Dendritic cell treated with granulocyte-macrophage colony-stimulating factor and Interleukin-4, amounts not matched to agents 40 ng/mL and 50 ng/mL, for 4 days (primary cell): Measurements from ENCODE around the gene ATXN1.
A peak's percentile ranks its signal among the peaks of the same experiment; 100 is the strongest.

Experiments used
- H3K27ac Mint-ChIP-seq: one replicate; pipeline ENCODE4 v1.8.0; 2022; ENCODE audit warnings: mild to moderate bottlenecking, mixed read lengths
- H3K27me3 Mint-ChIP-seq: one replicate; pipeline ENCODE4 v1.8.0; 2022; ENCODE audit warnings: mild to moderate bottlenecking, mixed read lengths
- H3K36me3 Mint-ChIP-seq: one replicate; pipeline ENCODE4 v1.8.0; 2022; ENCODE audit warnings: low read depth, mixed read lengths
- H3K4me1 Mint-ChIP-seq: one replicate; pipeline ENCODE4 v1.8.0; 2022; ENCODE audit warnings: low read depth, mixed read lengths
- H3K4me3 Mint-ChIP-seq: one replicate; pipeline ENCODE4 v1.8.0; 2022; ENCODE audit warnings: mild to moderate bottlenecking, moderate library complexity, mixed read lengths
- H3K9me3 Mint-ChIP-seq: one replicate; pipeline ENCODE4 v1.8.0; 2022; ENCODE audit warnings: mixed read lengths
- intact Hi-C: fragments of 100-400 bp; cut with micrococcal nuclease; formaldehyde crosslinking; loops from one replicate; pipeline ENCODE4 v1.15.0; 2022

Gene ATXN1

GRCh38 chr6:16320533-16321340 lies 440.5 kb downstream of the ATXN1 start:
- H3K27ac Mint-ChIP-seq: peak overlapping the region; percentile 95
- H3K27me3 Mint-ChIP-seq: no peaks in the 10 kb centered on the region
- intact Hi-C loops: no loop called here
- no peaks in the 10 kb centered on the region for H3K9me3 Mint-ChIP-seq
- peaks cover 63% of the 10 kb centered on the region for H3K36me3 Mint-ChIP-seq
- H3K4me1 Mint-ChIP-seq: peaks cover 52% of the 10 kb centered on the region
- H3K4me3 Mint-ChIP-seq: peak overlapping the region; percentile 57

GRCh38 chr6:16319813-16320532 lies 441.3 kb downstream of the ATXN1 start:
- peaks cover 63% of the 10 kb centered on the region for H3K36me3 Mint-ChIP-seq
- H3K27me3 Mint-ChIP-seq: no peaks in the 10 kb centered on the region
- intact Hi-C loops: no loop called here
- H3K27ac Mint-ChIP-seq: peak overlapping the region; percentile 95
- H3K9me3 Mint-ChIP-seq: no peaks in the 10 kb centered on the region
- H3K4me3 Mint-ChIP-seq: peak overlapping the region; percentile 57
- H3K4me1 Mint-ChIP-seq: peaks cover 52% of the 10 kb centered on the region

DNA sequence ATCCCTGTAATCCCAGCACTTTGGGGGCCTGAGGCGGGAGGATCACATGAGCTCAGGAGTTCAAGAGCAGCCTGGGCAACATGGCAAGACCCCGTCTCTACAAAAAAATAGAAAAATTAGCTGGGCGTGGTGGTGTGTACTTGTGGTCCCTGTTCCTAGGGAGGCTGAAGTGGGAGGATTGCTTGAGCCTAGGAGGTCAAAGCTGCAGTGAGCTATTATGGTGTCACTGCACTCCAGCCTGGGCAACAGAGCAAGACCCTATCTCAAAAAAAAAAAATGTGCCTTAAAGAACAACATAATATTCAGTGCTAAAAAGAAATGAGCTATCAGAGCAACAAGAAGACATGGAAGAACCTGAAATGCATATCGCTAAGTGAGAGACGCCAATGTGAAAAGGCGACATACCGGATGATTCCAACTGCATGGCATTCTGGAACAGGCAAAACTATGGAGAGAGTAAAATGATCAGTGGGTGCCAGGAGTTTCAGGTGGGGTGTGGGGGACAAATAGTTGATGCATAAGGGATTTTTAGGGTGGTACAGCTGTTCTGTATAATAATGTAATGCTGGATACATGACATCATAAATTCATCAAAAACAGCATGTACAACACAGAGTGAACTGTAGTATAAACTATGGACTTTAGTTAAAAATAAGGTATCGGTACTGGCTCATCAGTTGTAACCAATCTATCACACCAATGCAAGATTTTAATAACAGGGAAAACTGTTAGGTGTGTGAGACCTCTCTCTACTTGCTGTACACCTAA lies 442.1 kb downstream of the ATXN1 start:
- Mint-ChIP-seq H3K27ac (no peak overlapping the region), H3K4me1 (peaks cover 46% of the 10 kb centered on the region), H3K9me3 (no peaks in the 10 kb centered on the region), H3K36me3 (peaks cover 57% of the 10 kb centered on the region), H3K4me3 (no peak overlapping the region), H3K27me3 (no peaks in the 10 kb centered on the region)
- intact Hi-C loops: no loop called here

DNA sequence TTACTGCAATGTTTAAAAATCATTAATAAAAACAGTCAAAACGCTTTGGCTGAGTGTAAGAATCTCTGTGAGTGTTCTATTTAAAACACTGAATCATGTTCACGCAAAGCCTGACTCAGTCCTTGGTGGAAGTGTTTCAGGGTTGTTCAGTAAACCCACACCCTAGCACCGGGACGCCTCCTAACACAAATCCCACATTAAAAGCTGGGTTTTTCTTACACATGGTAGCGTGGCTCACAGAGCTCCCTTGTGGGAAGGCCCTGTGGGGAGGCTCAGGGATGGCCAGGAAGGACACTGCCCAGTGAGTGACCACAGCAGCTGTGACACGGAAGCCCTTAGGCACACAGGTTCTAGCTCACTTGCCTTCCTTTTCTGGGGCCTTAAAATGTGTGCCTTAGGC lies 442.7 kb downstream of the ATXN1 start:
- H3K27ac Mint-ChIP-seq: no peak overlapping the region
- no peaks in the 10 kb centered on the region for H3K27me3 Mint-ChIP-seq
- intact Hi-C loops: no loop called here
- no peaks in the 10 kb centered on the region for H3K9me3 Mint-ChIP-seq
- no peak overlapping the region for H3K4me3 Mint-ChIP-seq
- peaks cover 46% of the 10 kb centered on the region for H3K4me1 Mint-ChIP-seq
- peaks cover 61% of the 10 kb centered on the region for H3K36me3 Mint-ChIP-seq

DNA sequence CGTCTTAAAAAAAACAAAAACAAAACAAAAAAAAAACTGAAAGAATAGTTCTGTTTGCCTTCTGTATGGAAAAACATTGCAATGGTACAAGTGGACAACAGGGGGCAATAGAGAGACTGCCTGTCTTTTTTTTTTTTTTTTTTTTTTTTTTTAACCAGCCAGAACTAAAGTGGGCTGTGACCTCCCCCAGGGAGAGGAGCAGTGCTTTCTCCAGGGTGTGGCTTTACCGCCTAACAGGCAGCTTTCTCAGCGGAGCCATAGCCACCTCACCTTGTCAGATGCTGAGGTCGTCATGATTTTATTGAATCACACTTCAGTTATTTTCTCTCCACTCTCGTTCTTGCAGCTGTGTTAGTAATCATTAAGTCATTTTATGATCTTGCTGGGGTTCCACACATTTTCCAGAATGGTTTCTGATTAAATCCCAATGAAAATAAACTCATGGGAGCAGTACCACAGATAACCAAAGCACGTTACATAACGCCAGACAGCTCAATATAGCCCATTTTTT lies 444.5 kb downstream of the ATXN1 start:
- Mint-ChIP-seq H3K4me3 (no peak overlapping the region), H3K4me1 (peaks cover 31% of the 10 kb centered on the region), H3K36me3 (peaks cover 69% of the 10 kb centered on the region), H3K9me3 (no peaks in the 10 kb centered on the region), H3K27me3 (no peaks in the 10 kb centered on the region), H3K27ac (no peak overlapping the region)
- intact Hi-C loops: no loop called here

GRCh38 chr6:16314296-16314695 lies 447.0 kb downstream of the ATXN1 start:
- Mint-ChIP-seq H3K4me1 (peaks cover 8% of the 10 kb centered on the region), H3K27me3 (no peaks in the 10 kb centered on the region), H3K9me3 (no peaks in the 10 kb centered on the region), H3K36me3 (peaks cover 73% of the 10 kb centered on the region), H3K27ac (no peak overlapping the region), H3K4me3 (no peak overlapping the region)
- intact Hi-C loops: no loop called here

DNA sequence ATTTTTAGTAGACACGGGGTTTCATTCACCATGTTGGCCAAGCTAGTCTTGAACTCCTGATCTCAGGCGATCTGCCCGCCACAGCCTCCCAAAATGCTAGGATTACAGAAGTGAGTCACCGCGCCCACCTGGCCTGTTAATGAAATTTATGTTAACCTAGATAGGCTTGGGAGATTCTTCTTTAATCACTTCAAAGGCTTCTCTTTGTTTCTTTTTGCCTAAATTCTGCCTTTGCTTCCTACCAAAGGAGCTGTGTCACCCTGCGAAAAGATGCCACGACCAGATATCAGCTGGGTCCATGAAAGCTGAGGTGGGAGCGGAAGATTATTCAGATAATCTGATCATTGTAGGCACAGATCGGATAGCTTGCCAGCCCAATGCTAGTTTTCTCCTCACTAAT lies 447.5 kb downstream of the ATXN1 start:
- intact Hi-C loops: no loop called here
- H3K4me1 Mint-ChIP-seq: peaks cover 2% of the 10 kb centered on the region
- H3K36me3 Mint-ChIP-seq: peaks cover 73% of the 10 kb centered on the region
- no peaks in the 10 kb centered on the region for H3K9me3 Mint-ChIP-seq
- H3K27ac Mint-ChIP-seq: no peak overlapping the region
- no peaks in the 10 kb centered on the region for H3K27me3 Mint-ChIP-seq
- H3K4me3 Mint-ChIP-seq: no peak overlapping the region

DNA sequence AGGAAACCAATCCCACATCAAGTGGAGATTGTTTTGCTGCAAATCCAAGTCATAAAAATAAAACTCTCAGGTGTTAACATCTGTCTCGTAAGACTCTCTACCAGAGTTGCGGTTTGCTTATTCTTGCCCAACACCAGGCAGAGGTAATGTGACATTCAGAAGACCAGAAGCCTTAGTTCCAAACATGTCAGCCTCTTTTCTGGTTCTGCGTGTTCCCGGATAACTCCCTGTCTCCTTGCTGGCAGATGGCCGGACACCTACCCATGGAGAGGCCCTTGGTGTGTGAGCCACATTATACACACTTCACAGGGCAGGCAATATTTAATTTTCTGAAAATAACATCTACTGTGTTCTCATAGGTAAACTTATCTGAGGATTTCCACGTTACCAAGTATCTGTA lies 449.5 kb downstream of the ATXN1 start:
- no peak overlapping the region for H3K27ac Mint-ChIP-seq
- H3K36me3 Mint-ChIP-seq: peaks cover 73% of the 10 kb centered on the region
- no peak overlapping the region for H3K4me3 Mint-ChIP-seq
- no peaks in the 10 kb centered on the region for H3K27me3 Mint-ChIP-seq
- H3K4me1 Mint-ChIP-seq: peaks cover under 1% of the 10 kb centered on the region
- no peaks in the 10 kb centered on the region for H3K9me3 Mint-ChIP-seq
- intact Hi-C loops: no loop called here

DNA sequence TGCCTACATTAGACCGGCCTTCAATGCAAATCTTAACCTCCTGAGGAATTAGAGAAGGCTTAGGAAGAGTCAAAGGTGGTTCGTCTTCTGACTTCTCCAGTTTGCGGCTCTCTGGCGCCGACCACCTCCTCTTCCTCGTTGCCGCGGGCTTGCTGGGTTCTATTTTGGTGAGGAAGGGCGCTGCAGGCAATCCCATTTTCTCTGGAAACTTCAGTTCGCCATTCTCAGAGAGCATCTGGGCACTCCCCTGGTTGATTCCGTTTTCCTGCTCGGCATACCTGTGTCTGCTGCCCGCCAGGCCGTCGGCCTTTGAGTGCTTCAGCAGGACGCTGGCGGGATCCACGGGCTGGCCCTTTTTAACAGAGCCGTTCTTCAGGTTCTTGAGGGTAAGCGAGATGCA lies 454.9 kb downstream of the ATXN1 start:
- Mint-ChIP-seq H3K4me1 (peaks cover 21% of the 10 kb centered on the region), H3K27ac (peak overlapping the region; percentile 29), H3K9me3 (no peaks in the 10 kb centered on the region), H3K27me3 (no peaks in the 10 kb centered on the region), H3K4me3 (no peak overlapping the region), H3K36me3 (peaks cover 88% of the 10 kb centered on the region)
- intact Hi-C loops: no loop called here

DNA sequence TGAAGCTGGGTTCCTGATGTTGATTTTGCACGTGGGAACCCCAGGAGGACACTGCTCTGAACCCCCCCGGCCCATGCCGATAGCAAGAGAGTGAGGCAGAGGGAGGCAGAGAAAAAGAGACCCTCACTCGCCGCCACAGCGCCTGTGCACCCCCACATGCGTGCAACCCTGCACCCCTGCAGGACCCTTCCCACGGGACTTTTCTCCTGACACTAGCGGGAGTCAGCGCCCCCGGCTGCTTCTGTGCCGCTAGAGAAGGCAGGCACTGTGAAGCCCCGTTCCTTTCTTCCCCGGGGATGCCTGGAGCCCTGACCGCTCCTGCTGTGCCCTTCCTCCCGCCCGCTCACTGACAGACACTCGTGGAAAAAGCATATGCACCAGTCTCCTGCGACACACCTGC lies 455.5 kb downstream of the ATXN1 start:
- H3K27ac Mint-ChIP-seq: peak overlapping the region; percentile 13
- H3K9me3 Mint-ChIP-seq: no peaks in the 10 kb centered on the region
- intact Hi-C loops: no loop called here
- peaks cover 21% of the 10 kb centered on the region for H3K4me1 Mint-ChIP-seq
- H3K4me3 Mint-ChIP-seq: no peak overlapping the region
- H3K27me3 Mint-ChIP-seq: no peaks in the 10 kb centered on the region
- H3K36me3 Mint-ChIP-seq: peaks cover 94% of the 10 kb centered on the region

- peaks cover 92% of the 10 kb centered on the region for H3K36me3 Mint-ChIP-seq
- no peaks in the 10 kb centered on the region for H3K27me3 Mint-ChIP-seq
- H3K9me3 Mint-ChIP-seq: no peaks in the 10 kb centered on the region
- H3K27ac Mint-ChIP-seq: peak overlapping the region; percentile 13
- H3K4me3 Mint-ChIP-seq: no peak overlapping the region
- peaks cover 21% of the 10 kb centered on the region for H3K4me1 Mint-ChIP-seq
- intact Hi-C loops: no loop called here
Observed at GRCh38 chr6:16305246-16305725, 456.0 kb downstream of the ATXN1 start.

DNA sequence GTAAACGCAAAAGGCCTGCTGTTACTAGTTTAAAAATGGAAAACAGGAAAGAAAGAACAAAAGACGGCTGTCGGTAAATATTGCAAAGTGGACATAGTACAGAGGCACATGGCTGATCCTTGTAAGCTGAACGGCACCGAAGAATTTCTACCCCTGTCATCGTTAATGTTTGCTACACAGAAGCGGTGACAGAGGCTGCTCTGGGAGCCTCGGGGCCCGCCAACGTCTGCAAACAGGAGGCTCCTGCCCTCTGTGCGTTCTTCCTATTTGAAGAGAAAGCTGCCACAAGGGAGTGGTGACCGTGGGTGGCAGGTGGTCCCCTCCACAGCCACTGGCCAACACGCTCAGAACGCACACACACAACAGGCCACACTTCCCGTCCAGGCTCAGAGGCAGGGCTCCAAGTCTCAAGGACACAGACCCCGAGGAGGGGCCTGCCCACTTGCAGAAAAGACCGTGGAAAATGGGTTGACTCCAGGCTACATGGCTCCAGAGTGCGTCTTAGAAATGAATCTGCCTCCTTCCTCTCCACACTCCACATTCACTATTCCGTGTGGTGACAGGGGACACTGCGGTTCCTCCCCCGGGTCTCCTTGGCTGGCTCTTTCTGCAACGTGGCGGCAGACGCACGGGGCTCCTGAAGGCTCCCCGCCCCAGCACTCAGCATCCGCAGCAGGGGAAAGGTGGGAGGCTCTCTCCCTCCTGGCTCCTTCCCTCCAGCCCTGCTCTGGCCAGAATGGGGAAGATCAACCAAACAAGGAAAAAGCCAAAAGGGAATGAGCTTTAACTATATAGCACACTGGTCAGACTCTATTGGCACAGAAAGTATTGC lies 458.3 kb downstream of the ATXN1 start:
- H3K4me3 Mint-ChIP-seq: no peak overlapping the region
- no peaks in the 10 kb centered on the region for H3K9me3 Mint-ChIP-seq
- H3K27ac Mint-ChIP-seq: no peak overlapping the region
- H3K27me3 Mint-ChIP-seq: no peaks in the 10 kb centered on the region
- intact Hi-C loops: no loop called here
- H3K36me3 Mint-ChIP-seq: peaks cover 89% of the 10 kb centered on the region
- peaks cover 21% of the 10 kb centered on the region for H3K4me1 Mint-ChIP-seq

DNA sequence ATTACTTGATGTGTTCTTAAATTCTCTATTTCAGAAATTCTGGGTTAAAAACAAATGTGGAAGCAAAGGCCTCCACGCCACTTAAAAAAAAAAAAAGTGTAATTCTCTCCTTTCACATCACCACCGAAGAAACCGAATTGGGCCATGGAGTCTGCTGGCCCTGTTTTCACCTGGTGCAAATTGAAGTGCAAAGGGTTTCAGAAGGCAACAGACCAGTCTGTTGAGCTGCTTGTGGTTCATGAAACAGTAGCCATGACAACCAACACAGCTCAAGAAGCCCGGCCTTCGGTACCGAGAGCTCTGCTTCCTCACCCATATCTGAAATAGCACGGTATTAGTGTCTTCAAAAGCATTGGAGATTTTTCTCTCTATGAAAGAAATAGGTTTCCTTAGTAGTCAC lies 459.7 kb downstream of the ATXN1 start:
- H3K4me3 Mint-ChIP-seq: no peak overlapping the region

More for the DNA sequence above, 459.7 kb downstream of the ATXN1 start:
- Mint-ChIP-seq H3K36me3 (peaks cover 79% of the 10 kb centered on the region), H3K27me3 (no peaks in the 10 kb centered on the region), H3K27ac (no peak overlapping the region), H3K9me3 (no peaks in the 10 kb centered on the region), H3K4me1 (peaks cover 17% of the 10 kb centered on the region)
- intact Hi-C loops: no loop called here
